ENCODE results near the gene ENAM. TPM values are rescaled to one million over a fixed set of nuclear protein-coding genes. Genes with fewer than 3 reads are reported as not detected.
"Not testable (repeated sequence)": the region's sequence is repeated elsewhere in the genome, so short reads cannot be mapped to it uniquely, and the experiment has no call there.

Gene ENAM
- total and polyA plus RNA-seq, 2 donors, result 0.16 to 0.32 TPM

DNA sequence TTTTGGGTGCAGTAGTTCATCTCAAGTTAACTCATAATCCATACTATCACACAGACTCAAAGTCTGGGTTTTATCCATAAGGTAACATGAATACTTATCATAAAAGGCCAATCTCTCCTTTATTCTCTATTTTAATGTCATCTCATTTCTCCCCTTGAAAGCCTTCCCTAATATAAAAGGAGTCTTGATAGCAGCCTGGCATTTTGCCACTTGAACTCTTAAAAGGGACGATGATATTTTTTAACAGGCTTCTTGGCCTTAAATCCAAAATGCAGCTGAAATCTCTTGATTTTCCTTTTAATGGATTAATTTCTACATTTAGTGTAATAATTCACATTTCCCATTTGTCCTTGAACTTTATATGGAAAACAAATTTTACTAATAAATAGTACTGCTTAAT, 46.2 kb downstream of the ENAM start:
- H3K4me1 ChIP-seq (ENCODE audit: insufficient read depth), result no peaks in the 10 kb centered on the region
- DNase-seq (ENCODE audit: extremely low spot score), result no peak
- H3K27ac ChIP-seq (ENCODE audit: low read depth), result no peak overlapping the region
- no peak overlapping the region for H3K4me3 ChIP-seq (ENCODE audit: low read depth, low read length)
- H3K36me3 ChIP-seq (ENCODE audit: insufficient read depth), result no peaks in the 10 kb centered on the region
- 23% methylated on average over 1 of the region's 1 CpG for WGBS

DNA sequence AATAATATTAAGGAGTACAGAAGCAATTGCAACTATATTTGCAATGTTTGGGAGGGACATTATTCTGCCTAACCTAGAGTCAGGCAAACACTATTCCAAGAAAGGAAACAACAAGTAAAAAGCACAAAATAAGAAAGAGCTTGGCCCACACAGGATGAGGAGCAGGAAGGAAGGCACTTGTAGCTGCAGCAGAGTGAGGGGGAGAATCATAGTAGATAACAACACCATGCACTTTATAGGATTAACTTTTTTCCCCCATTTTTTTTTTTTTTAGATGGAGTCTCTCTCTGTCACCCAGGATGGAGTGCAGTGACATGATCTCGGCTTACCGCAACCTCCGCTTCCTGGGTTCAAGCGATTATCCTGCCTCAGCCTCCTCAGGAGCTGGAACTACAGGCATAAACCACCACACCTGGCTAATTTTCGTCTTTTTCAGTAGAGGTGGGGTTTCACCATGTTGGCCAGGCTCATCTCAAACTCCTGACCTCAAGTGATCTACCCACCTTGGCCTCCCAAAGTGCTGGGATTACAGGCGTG, 48.1 kb downstream of the ENAM start:
- H3K36me3 ChIP-seq (ENCODE audit: insufficient read depth), result no peaks in the 10 kb centered on the region
- no peak for DNase-seq (ENCODE audit: extremely low spot score)
- no peak overlapping the region for H3K27ac ChIP-seq (ENCODE audit: low read depth)
- H3K4me1 ChIP-seq (ENCODE audit: insufficient read depth), result no peaks in the 10 kb centered on the region
- 92% methylated on average over 6 of the region's 6 CpGs for WGBS
- no peak overlapping the region for H3K4me3 ChIP-seq (ENCODE audit: low read depth, low read length)

DNA sequence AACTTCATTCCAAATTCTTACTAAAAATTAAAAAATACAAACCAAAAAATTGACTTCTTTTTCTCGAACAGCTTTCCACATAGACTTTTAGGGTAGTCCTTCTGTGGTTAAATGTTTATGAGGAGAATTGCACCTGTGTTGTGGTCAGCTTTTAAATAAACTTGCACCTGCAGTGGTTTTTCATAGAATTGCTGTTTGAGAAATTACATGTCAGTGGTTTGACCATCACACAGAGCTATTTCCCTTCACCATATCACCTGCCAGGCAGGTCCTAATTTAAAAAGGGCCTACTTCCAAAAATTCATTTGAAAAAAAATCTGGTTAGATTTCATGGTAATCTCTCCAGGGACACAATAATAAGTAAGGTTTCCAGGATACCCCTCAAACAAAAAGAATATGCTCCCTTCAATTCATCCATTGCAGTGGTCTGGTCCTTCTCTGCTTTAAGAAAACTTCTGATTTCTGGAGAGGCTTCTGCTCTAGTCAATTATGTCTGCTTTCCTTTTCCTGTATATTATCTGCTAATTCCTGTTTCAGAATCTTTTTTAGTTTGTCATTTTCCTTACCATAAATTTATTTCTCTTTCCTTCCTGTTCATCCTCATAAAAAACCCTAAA, 49.9 kb downstream of the ENAM start:
- H3K4me3 ChIP-seq (ENCODE audit: low read depth, low read length), result no peak overlapping the region
- H3K36me3 ChIP-seq (ENCODE audit: insufficient read depth), result no peaks in the 10 kb centered on the region
- no peak for DNase-seq (ENCODE audit: extremely low spot score)
- no peaks in the 10 kb centered on the region for H3K4me1 ChIP-seq (ENCODE audit: insufficient read depth)
- no peak overlapping the region for H3K27ac ChIP-seq (ENCODE audit: low read depth)
- 94% methylated on average over 1 of the region's 1 CpG for WGBS

DNA sequence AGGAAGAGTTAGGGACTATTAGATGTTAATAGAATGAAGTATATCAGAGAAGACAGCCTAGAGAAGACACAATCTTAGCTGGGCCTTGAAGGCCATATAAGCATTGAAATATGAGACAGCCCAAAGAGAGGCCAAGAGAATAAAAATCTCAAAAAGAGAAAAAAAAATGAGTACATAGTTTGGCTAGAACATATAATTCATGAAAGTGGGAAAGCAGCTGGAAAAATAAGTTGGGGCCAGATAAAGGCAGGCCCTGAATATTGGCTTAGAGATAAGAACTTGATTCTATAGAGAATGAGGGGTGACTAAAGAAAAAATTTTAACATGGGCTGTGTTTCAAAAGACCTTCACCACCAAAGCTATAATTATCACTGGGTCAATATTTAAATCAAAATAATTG, 52.4 kb downstream of the ENAM start:
- no peak for DNase-seq (ENCODE audit: extremely low spot score)
- H3K4me3 ChIP-seq (ENCODE audit: low read depth, low read length), result no peak overlapping the region
- no peak overlapping the region for H3K27ac ChIP-seq (ENCODE audit: low read depth)
- H3K36me3 ChIP-seq (ENCODE audit: insufficient read depth), result no peaks in the 10 kb centered on the region
- H3K4me1 ChIP-seq (ENCODE audit: insufficient read depth), result no peaks in the 10 kb centered on the region

DNA sequence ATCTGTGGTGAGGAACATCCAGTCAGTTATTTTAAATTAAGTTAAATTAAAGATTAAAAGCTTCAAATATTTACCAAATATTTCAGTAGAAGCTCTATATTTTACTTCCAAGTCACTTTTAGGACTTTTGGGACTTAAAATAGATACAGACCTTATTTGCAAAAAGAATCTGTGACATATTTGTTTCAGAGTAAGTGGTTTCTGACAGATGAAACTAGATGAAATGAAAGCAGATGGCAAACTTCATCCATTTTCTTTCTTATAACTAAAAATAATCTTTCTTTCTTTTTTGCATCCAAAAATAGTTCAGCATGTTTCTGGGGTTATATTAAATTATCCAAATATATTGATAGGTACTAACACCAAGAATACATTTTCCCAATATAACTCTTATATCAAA, 53.2 kb downstream of the ENAM start:
- DNase-seq (ENCODE audit: extremely low spot score), result no peak
- no peak overlapping the region for H3K27ac ChIP-seq (ENCODE audit: low read depth)
- H3K4me1 ChIP-seq (ENCODE audit: insufficient read depth), result no peaks in the 10 kb centered on the region
- no peaks in the 10 kb centered on the region for H3K36me3 ChIP-seq (ENCODE audit: insufficient read depth)
- no peak overlapping the region for H3K4me3 ChIP-seq (ENCODE audit: low read depth, low read length)

DNA sequence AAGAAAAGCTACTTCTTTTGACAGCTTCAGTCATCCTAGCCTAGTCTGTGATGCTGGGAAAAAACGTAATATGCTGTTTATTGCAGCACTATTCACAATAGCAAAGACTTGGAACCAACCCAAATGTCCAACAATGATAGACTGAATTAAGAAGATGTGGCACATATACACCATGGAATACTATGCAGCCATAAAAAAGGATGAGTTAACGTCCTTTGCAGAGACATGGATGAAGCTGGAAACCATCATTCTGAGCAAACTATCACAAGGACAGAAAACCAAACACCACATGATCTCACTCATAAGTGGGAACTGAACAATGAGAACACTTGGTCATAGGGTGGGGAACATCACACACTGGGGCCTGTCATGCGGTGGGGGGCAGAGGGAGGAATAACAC, 53.6 kb downstream of the ENAM start:
- H3K4me1 ChIP-seq (ENCODE audit: insufficient read depth); H3K4me3 ChIP-seq (ENCODE audit: low read depth, low read length); DNase-seq (ENCODE audit: extremely low spot score); H3K27ac ChIP-seq (ENCODE audit: low read depth); H3K36me3 ChIP-seq (ENCODE audit: insufficient read depth): not testable (repeated sequence)
- 75% methylated on average over 3 of the region's 3 CpGs for WGBS

DNA sequence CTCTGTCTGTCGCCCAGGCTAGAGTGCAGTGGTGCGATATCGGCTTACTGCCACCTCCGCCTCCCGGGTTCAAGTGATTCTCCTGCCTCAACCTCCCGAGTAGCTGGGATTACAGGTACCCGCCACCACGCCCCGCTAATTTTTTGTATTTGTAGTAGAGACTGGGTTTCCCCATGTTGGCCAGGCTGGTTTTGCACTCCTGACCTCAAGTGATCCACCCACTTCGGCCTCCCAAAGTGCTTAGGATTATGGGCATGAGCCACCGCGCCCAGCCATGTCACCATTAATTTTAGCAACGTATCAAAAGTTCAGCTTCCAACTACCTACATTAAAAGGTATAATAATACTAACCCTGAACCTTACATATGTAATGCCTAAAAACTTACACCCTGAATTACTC, 58.8 kb downstream of the ENAM start:
- Histone ChIP-seq H3K36me3 (ENCODE audit: insufficient read depth) (no peaks in the 10 kb centered on the region), H3K4me3 (ENCODE audit: low read depth, low read length) (peak overlapping the region; percentile 42), H3K27ac (ENCODE audit: low read depth) (peak overlapping the region; percentile 97), H3K4me1 (ENCODE audit: insufficient read depth) (no peaks in the 10 kb centered on the region)
- WGBS, result 65% methylated on average over 13 of the region's 13 CpGs
- no peak for DNase-seq (ENCODE audit: extremely low spot score)

DNA sequence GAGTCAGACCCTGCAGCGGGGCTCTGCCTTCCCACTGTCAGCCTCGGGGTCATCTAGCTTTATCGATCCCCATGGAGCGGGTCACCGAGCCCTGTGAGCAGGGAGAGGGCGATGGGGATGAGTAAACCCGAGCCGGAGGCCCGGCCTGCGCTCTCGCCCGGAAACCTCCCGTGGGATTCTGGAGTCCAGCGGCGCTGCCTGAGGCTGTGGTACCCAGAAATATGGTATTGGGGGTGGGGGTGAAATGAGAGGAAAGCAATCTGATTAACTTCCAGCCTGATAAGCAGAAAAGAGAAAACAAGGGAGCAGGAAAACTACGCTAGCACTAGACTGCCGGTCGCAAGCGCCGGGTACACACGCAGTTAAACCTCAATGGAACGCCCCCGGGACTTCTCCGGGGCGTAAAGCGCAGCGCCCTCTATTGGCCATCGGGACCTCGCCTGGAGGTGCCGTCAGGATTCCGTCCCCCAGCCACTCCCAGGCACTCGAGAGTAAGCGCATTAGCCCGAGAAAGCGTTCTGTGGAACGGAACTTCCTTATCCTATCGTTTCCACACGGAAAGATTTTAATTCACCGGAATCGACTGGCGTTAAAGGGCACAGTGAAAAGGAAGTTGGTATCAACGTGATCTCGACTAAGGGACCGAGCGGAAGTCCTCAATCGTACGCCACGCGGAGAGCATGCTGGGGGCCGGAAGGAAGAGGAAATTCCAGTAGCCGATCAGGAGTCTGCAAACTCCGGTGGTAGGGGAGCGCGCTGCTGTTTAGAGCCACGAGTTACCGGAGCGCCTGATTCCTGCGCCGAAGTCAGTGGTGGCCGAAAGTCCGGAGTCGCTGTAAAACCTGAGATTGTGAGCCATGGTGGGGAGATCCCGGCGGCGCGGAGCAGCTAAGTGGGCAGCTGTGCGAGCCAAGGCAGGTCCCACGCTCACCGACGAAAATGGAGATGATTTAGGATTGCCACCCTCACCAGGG, 59.6 kb downstream of the ENAM start, which contains the start of gene UTP3:
UTP3 (plus strand) TSS at position 712 of the 974 bp plus-strand sequence; CDS start at position 858, 146 bp downstream.
- WGBS, result under 1% methylated on average over 70 of the region's 70 CpGs
- DNase-seq (ENCODE audit: extremely low spot score), result peak; percentile 99
- peak within 1 kb of the TSS; percentile 71 for H3K4me3 ChIP-seq (ENCODE audit: low read depth, low read length)
- no peaks in the 10 kb centered on the region for H3K36me3 ChIP-seq (ENCODE audit: insufficient read depth)
- peak within 1 kb of the TSS; percentile 97 for H3K27ac ChIP-seq (ENCODE audit: low read depth)
- H3K4me1 ChIP-seq (ENCODE audit: insufficient read depth), result no peaks in the 10 kb centered on the region

DNA sequence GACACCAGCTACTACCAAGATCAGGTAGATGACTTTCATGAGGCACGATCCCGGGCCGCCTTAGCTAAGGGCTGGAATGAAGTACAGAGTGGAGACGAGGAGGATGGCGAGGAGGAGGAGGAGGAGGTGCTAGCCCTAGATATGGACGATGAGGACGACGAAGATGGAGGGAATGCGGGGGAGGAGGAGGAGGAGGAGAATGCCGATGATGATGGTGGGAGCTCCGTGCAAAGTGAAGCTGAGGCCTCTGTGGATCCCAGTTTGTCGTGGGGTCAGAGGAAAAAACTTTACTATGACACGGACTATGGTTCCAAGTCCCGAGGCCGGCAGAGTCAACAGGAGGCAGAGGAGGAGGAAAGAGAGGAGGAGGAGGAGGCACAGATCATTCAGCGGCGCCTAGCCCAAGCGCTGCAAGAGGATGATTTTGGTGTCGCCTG, 60.3 kb downstream of the ENAM start:
- Histone ChIP-seq H3K4me1 (ENCODE audit: insufficient read depth) (no peaks in the 10 kb centered on the region), H3K36me3 (ENCODE audit: insufficient read depth) (no peaks in the 10 kb centered on the region), H3K27ac (ENCODE audit: low read depth) (peak overlapping the region; percentile 63), H3K4me3 (ENCODE audit: low read depth, low read length) (peak overlapping the region; percentile 71)
- WGBS, result 1% methylated on average over 19 of the region's 19 CpGs
- DNase-seq (ENCODE audit: extremely low spot score), result no peak

DNA sequence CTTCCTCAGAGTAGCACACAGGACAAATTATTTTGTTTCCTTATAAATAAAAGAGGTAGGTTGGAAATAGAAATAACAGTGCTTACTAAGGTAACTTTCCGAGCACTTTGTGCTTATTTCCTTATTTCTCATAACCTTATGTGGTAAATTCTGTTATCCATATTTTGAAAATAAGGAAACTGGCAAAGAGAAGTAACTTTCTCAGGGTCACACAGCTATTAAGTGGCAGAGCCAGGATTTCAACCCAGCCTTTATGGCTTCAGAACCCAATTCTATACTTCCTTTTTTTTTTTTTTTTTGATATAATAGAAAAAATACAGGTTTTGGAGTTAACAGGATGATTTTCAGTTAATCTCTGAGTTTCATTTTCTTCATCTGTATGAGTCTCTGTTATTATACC, 63.1 kb downstream of the ENAM start:
- Histone ChIP-seq H3K4me3 (ENCODE audit: low read depth, low read length) (no peak overlapping the region), H3K27ac (ENCODE audit: low read depth) (no peak overlapping the region), H3K4me1 (ENCODE audit: insufficient read depth) (no peaks in the 10 kb centered on the region), H3K36me3 (ENCODE audit: insufficient read depth) (no peaks in the 10 kb centered on the region)
- no peak for DNase-seq (ENCODE audit: extremely low spot score)
- WGBS, result 80% methylated on average over 1 of the region's 1 CpG

DNA sequence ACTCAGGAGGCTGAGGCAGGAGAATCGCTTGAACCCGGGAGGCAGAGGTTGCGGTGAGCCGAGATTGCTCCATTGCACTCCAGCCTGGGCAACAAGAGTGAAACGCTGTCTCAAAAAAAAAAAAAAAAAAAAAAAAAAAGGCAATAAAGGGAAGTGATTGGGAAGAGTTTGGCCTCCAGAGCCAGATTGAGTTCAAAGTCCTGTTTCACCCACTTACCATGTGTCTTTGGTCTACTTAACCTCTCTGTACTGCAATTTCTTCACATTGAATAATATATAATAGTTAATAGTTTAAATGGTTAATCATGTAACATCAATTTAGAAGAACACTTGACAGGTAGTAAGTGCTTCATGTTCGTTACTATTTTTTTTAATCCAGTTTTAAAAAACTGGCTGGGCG, 66.1 kb downstream of the ENAM start:
- not testable (repeated sequence) for H3K4me3 ChIP-seq (ENCODE audit: low read depth, low read length); DNase-seq (ENCODE audit: extremely low spot score); H3K4me1 ChIP-seq (ENCODE audit: insufficient read depth); H3K36me3 ChIP-seq (ENCODE audit: insufficient read depth); H3K27ac ChIP-seq (ENCODE audit: low read depth)
- 98% methylated on average over 7 of the region's 7 CpGs for WGBS
